A549 (cell line): Measurements from ENCODE around the gene CINP.

Source experiments
- CEBPB ChIP-seq, 2 experiments: fragments of >200 bp in 1 of 2; sonication (Bioruptor Twin) in 1 of 2; formaldehyde crosslinking in 1 of 2; IDR thresholded peaks; 2 replicates each; pipeline ENCODE4 v1.6.1; 2012 to 2016
- CHD2 ChIP-seq: fragments of 150-350 bp; IDR thresholded peaks from 2 replicates; pipeline ENCODE4 v1.6.1; 2014; ENCODE audit warnings: low read length; ENCODE audit not compliant: partially characterized antibody
- CTCF ChIP-seq: fragments of >200 bp; sonication (Bioruptor Twin); formaldehyde crosslinking; IDR thresholded peaks from 3 replicates; pipeline ENCODE4 v1.5.1; 2016
- EP300 ChIP-seq, 2 experiments: fragments of >200 bp; sonication (Bioruptor Twin); formaldehyde crosslinking; IDR thresholded peaks; 2 replicates in 1 of 2; 3 replicates in 1 of 2; pipeline ENCODE4 v1.6.1; 2016 to 2017
- NFE2L2 ChIP-seq: fragments of 150-350 bp; conservative IDR thresholded peaks from 2 replicates; pipeline ENCODE4 v1.6.1; 2014; ENCODE audit warnings: low read length
- POLR2A ChIP-seq: IDR thresholded peaks from 2 replicates; pipeline ENCODE4 v1.6.1; 2012; ENCODE audit warnings: mild to moderate bottlenecking, low read length
- SMC3 ChIP-seq: fragments of >200 bp; sonication (Bioruptor Twin); formaldehyde crosslinking; IDR thresholded peaks from 3 replicates; pipeline ENCODE4 v1.6.1; 2018; ENCODE audit warnings: inconsistent platforms

DNA sequence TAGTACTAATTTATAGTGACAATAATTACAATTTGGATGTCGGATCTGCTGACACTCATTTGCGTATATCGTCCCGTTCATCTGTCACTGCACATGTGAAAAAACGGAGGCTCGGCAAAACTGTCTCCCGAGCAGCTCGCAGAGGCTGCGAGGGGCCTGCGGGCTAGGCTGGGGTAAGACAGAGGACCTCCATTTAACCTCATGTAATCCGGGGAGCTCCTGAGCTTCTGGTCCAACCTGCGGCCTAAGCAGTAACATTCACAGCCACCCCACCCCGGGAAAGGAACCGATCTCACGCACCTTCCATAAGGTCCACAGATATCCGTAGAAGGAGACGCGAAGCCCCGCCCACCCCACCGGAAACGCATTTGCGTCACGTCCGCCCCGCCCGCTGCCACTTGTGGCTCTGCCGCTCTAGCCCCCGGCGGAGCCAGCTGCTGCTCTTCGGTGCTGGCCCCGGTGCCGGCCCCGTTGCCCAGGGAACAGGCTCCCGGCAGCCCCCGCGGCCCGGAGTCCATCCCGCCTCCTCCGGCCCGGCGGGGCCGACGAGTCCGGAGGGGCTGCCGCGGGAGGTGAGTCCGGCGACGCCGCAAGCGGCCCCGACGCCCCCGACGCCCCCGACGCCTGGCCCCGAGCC, at the start of gene CINP, which contains the start of gene TECPR2:
- TF ChIP-seq CTCF: no peak
- TF ChIP-seq CEBPB (IDR thresholded peaks at IDR 0.05): no peak
- TF ChIP-seq EP300 (IDR thresholded peaks at IDR 0.05): no peak
- TF ChIP-seq NFE2L2: no peak
- TF ChIP-seq POLR2A: peak; percentile 53
- TF ChIP-seq CHD2: no peak
- no peak for TF ChIP-seq SMC3
